Panc1 (cell line): ENCODE results near the gene EDN2. TPM values are rescaled to one million over a fixed set of nuclear protein-coding genes. Genes with fewer than 3 reads are reported as not detected.

ENCODE experiments used
- ATAC-seq: fragments of 200-7000 bp; cut with Tn5 transposase; 2 replicates; pipeline ENCODE4 v1.9.1; 2020; ENCODE audit warnings: mild to moderate bottlenecking, moderate library complexity
- BruUV-seq: library from RNA; stranded (reverse); fragments of 400-500 nt; replicated peaks from 2 replicates; lab custom pipeline; 2021; lab: Mats Ljungman, UMichigan
- CTCF ChIA-PET: fragments of 300-600 bp; sonication (Branson Sonifier 250); formaldehyde crosslinking; loops from one replicate; lab custom pipeline; 2022; ENCODE audit warnings: antibody characterized with exemption; lab: Charles Lee
- POLR2A ChIA-PET: fragments of 300-600 bp; sonication (Branson Sonifier 250); formaldehyde crosslinking; loops from one replicate; lab custom pipeline; 2022; ENCODE audit warnings: antibody characterized with exemption; lab: Charles Lee
- DNase-seq: peaks from one replicate; pipeline ENCODE4 v3.0.0-alpha.2; 2010; ENCODE audit warnings: low read depth, low spot score
- H3K27ac ChIP-seq: 2 replicates; pipeline ENCODE4 v1.5.1; 2011; ENCODE audit warnings: mild to moderate bottlenecking, low read length, inconsistent platforms
- H3K27me3 ChIP-seq: fragments of 200-500 bp; sonication (Bioruptor generic); 2 replicates; pipeline ENCODE4 v1.6.0; 2014; ENCODE audit warnings: low read length, inconsistent platforms; ENCODE audit not compliant: control insufficient read depth, insufficient read depth
- H3K36me3 ChIP-seq: fragments of 200-500 bp; sonication (Bioruptor generic); 2 replicates; pipeline ENCODE4 v1.5.1; 2014; ENCODE audit warnings: inconsistent platforms, mild to moderate bottlenecking, low read length, moderate library complexity; ENCODE audit not compliant: control insufficient read depth, insufficient read depth
- H3K4me1 ChIP-seq: 2 replicates; pipeline ENCODE4 v1.5.1; 2011; ENCODE audit warnings: inconsistent platforms, mild to moderate bottlenecking, low read length, moderate library complexity; ENCODE audit not compliant: control insufficient read depth, insufficient read depth
- H3K4me3 ChIP-seq, 2 experiments: 2 replicates each; pipeline ENCODE4 v1.5.1; 2011 to 2012; ENCODE audit warnings: low read depth in 2 of 2, low read length in 2 of 2, mild to moderate bottlenecking in 2 of 2, inconsistent platforms in 1 of 2, moderate library complexity in 1 of 2
- H3K9me3 ChIP-seq: fragments of 200-500 bp; sonication (Bioruptor generic); 2 replicates; pipeline ENCODE4 v1.5.1; 2014; ENCODE audit warnings: low read depth, mild to moderate bottlenecking, inconsistent platforms, low read length, moderate library complexity; ENCODE audit not compliant: control insufficient read depth, insufficient read depth
- POLR2AphosphoS5 ChIP-seq: IDR thresholded peaks from 2 replicates; pipeline ENCODE4 v1.6.1; 2012; ENCODE audit warnings: mild to moderate bottlenecking, low read depth, low read length, moderate library complexity
- SIN3A ChIP-seq: IDR thresholded peaks from 2 replicates; pipeline ENCODE4 v1.6.1; 2012; ENCODE audit warnings: low read depth, mild to moderate bottlenecking, low read length, moderate library complexity, borderline replicate concordance; ENCODE audit not compliant: insufficient read depth
- TCF7L2 ChIP-seq: IDR thresholded peaks from 2 replicates; pipeline ENCODE4 v1.6.1; 2011; ENCODE audit warnings: mild to moderate bottlenecking, low read depth, low read length, inconsistent platforms
- in situ Hi-C: cut with HindIII; loops from 2 replicates; pipeline ENCODE4 v1.10.0; 2016; ENCODE audit warnings: low sequenced_read_pairs, low pct_unique_long_range_greater_than_20kb
- intact Hi-C: fragments of 100-400 bp; cut with micrococcal nuclease; formaldehyde crosslinking; loops from one replicate; pipeline ENCODE4 v1.10.0; 2022; ENCODE audit not compliant: unreplicated experiment
- total RNA-seq: library from RNA; stranded (reverse); gene quantifications from one replicate; pipeline ENCODE4 v1.2.1, GENCODE V29; 2021; ENCODE audit not compliant: unreplicated experiment
- TF ChIP-seq, protein P1 (sequence below): fragments of 450-650 bp; IDR thresholded peaks from 2 replicates; pipeline ENCODE4 v1.5.1; 2017; ENCODE audit warnings: mild to moderate bottlenecking
- TF ChIP-seq, protein P2 (sequence below), 2 experiments: IDR thresholded peaks; 2 replicates each; pipeline ENCODE4 v1.6.1; 2011 to 2012; ENCODE audit warnings: low read depth in 2 of 2, control low read depth in 1 of 2, low read length in 1 of 2, mild to moderate bottlenecking in 1 of 2, moderate library complexity in 1 of 2; ENCODE audit not compliant: insufficient read depth in 1 of 2

EDN2 gene
- total RNA-seq, 1 experiment from 2014 or later: not detected

DNA sequence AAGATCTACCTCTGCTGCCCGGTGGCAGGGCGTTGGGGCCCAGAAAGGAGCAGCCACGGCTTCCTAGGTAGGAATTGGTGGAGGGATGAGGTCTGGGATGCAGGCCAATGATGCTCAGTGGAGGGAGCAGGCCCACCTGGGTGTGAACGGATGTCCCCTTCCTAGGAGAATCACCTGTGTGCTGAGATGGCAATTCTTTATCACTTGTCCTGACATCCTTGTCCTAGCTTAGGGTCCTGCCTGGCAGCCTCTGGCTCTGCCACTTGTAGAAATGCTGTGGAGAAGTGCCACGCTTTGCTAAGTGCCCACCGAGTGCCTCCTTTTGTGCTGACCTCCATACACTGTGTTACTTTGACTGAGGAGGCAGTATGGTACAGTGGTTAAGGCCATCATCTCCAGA is 12.8 kb downstream of the EDN2 start:
- intact Hi-C loops: no loop called here
- no peak for ATAC-seq
- Histone ChIP-seq H3K36me3 (no peaks in the 10 kb centered on the region), H3K4me3 (no peak overlapping the region), H3K9me3 (no peaks in the 10 kb centered on the region), H3K27ac (no peak overlapping the region), H3K4me1 (no peaks in the 10 kb centered on the region), H3K27me3 (0 out of 2 replicates have a peak, but pooled peaks cover 2% of the 10 kb centered on the region)
- in situ Hi-C loops: no loop called here
- CTCF ChIA-PET: no interaction called here
- no peak for DNase-seq
- TF ChIP-seq POLR2AphosphoS5 (no peak), SIN3A (no peak), TCF7L2 (no peak)
- TF ChIP-seq, protein P1, sequence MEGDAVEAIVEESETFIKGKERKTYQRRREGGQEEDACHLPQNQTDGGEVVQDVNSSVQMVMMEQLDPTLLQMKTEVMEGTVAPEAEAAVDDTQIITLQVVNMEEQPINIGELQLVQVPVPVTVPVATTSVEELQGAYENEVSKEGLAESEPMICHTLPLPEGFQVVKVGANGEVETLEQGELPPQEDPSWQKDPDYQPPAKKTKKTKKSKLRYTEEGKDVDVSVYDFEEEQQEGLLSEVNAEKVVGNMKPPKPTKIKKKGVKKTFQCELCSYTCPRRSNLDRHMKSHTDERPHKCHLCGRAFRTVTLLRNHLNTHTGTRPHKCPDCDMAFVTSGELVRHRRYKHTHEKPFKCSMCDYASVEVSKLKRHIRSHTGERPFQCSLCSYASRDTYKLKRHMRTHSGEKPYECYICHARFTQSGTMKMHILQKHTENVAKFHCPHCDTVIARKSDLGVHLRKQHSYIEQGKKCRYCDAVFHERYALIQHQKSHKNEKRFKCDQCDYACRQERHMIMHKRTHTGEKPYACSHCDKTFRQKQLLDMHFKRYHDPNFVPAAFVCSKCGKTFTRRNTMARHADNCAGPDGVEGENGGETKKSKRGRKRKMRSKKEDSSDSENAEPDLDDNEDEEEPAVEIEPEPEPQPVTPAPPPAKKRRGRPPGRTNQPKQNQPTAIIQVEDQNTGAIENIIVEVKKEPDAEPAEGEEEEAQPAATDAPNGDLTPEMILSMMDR: no peak
- TF ChIP-seq, protein P2, sequence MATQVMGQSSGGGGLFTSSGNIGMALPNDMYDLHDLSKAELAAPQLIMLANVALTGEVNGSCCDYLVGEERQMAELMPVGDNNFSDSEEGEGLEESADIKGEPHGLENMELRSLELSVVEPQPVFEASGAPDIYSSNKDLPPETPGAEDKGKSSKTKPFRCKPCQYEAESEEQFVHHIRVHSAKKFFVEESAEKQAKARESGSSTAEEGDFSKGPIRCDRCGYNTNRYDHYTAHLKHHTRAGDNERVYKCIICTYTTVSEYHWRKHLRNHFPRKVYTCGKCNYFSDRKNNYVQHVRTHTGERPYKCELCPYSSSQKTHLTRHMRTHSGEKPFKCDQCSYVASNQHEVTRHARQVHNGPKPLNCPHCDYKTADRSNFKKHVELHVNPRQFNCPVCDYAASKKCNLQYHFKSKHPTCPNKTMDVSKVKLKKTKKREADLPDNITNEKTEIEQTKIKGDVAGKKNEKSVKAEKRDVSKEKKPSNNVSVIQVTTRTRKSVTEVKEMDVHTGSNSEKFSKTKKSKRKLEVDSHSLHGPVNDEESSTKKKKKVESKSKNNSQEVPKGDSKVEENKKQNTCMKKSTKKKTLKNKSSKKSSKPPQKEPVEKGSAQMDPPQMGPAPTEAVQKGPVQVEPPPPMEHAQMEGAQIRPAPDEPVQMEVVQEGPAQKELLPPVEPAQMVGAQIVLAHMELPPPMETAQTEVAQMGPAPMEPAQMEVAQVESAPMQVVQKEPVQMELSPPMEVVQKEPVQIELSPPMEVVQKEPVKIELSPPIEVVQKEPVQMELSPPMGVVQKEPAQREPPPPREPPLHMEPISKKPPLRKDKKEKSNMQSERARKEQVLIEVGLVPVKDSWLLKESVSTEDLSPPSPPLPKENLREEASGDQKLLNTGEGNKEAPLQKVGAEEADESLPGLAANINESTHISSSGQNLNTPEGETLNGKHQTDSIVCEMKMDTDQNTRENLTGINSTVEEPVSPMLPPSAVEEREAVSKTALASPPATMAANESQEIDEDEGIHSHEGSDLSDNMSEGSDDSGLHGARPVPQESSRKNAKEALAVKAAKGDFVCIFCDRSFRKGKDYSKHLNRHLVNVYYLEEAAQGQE (IDR thresholded peaks at IDR 0.05; ENCODE audit: insufficient read depth in 1 of 2, low read depth in 2 of 2, low read length in 1 of 2): no peak
- POLR2A ChIA-PET: no interaction called here
- BruUV-seq: no TSS peak

GRCh38 chr1:41469706-41470105 is 14.8 kb downstream of the EDN2 start:
- H3K4me1 ChIP-seq: no peaks in the 10 kb centered on the region
- H3K9me3 ChIP-seq: no peaks in the 10 kb centered on the region
- H3K27ac ChIP-seq: no peak overlapping the region
- no peak overlapping the region for H3K4me3 ChIP-seq
- DNase-seq (no peak), ATAC-seq (no peak)
- in situ Hi-C loops: no loop called here
- ChIA-PET POLR2A (no interaction called here), CTCF (no interaction called here)
- H3K27me3 ChIP-seq: 0 out of 2 replicates have a peak, but pooled peaks cover 2% of the 10 kb centered on the region
- no TSS peak for BruUV-seq
- intact Hi-C loops: no loop called here
- TF ChIP-seq TCF7L2 (no peak), SIN3A (no peak)
- TF ChIP-seq, protein P1: no peak
- H3K36me3 ChIP-seq: no peaks in the 10 kb centered on the region
